Hepatocyte (in vitro differentiated cells): ENCODE results near the gene TMOD1. TPM values are rescaled to one million over a fixed set of nuclear protein-coding genes. Genes with fewer than 3 reads are reported as not detected.

ENCODE experiments used
- DNase-seq: peaks from one replicate; pipeline ENCODE4 v3.0.0-alpha.2; 2016; ENCODE audit warnings: low spot score
- H2AFZ ChIP-seq: fragments of 200-600 bp; sonication (generic); 2 replicates; pipeline ENCODE4 v1.6.0; 2016; ENCODE audit warnings: antibody characterized with exemption, mild to moderate bottlenecking
- H3K27ac ChIP-seq: fragments of 200-600 bp; sonication (generic); 2 replicates; pipeline ENCODE4 v1.5.1; 2016; ENCODE audit warnings: mild to moderate bottlenecking
- H3K27me3 ChIP-seq: fragments of 200-600 bp; sonication (generic); 2 replicates; pipeline ENCODE4 v1.6.1; 2016
- H3K36me3 ChIP-seq: fragments of 200-600 bp; sonication (generic); replicated peaks from 2 replicates; pipeline ENCODE4 v1.5.1; 2016; ENCODE audit warnings: low read depth; ENCODE audit not compliant: insufficient read depth
- H3K4me1 ChIP-seq: fragments of 200-600 bp; sonication (generic); 2 replicates; pipeline ENCODE4 v1.5.1; 2016; ENCODE audit warnings: mild to moderate bottlenecking, moderate library complexity; ENCODE audit not compliant: insufficient read depth
- H3K4me2 ChIP-seq: fragments of 200-600 bp; sonication (generic); 2 replicates; pipeline ENCODE4 v1.6.0; 2016
- H3K4me3 ChIP-seq: fragments of 200-600 bp; sonication (generic); 2 replicates; pipeline ENCODE4 v1.5.1; 2016; ENCODE audit warnings: mild to moderate bottlenecking
- H3K79me2 ChIP-seq: fragments of 200-600 bp; sonication (generic); 2 replicates; pipeline ENCODE4 v1.6.0; 2017; ENCODE audit warnings: mild to moderate bottlenecking
- H3K9me2 ChIP-seq: fragments of 200-600 bp; sonication (generic); replicated peaks from 2 replicates; pipeline ENCODE4 v1.6.0; 2017; ENCODE audit warnings: mild to moderate bottlenecking; ENCODE audit not compliant: insufficient read depth
- H3K9me3 ChIP-seq: fragments of 200-600 bp; sonication (generic); 2 replicates; pipeline ENCODE4 v1.5.1; 2016; ENCODE audit warnings: low read depth, mild to moderate bottlenecking
- H4K20me1 ChIP-seq: fragments of 200-600 bp; sonication (generic); 2 replicates; pipeline ENCODE4 v1.6.0; 2016; ENCODE audit warnings: mild to moderate bottlenecking; ENCODE audit not compliant: insufficient read depth, poor library complexity, severe bottlenecking
- EZH2 ChIP-seq: fragments of 200-600 bp; sonication (generic); IDR thresholded peaks from 2 replicates; pipeline ENCODE4 v1.6.1; 2016; ENCODE audit warnings: antibody characterized with exemption, mild to moderate bottlenecking, borderline replicate concordance
- EZH2phosphoT487 ChIP-seq: fragments of 200-600 bp; sonication (generic); IDR thresholded peaks from one replicate; pipeline ENCODE4 v1.6.1; 2018; ENCODE audit warnings: antibody characterized with exemption, mild to moderate bottlenecking, low read depth, moderate library complexity; ENCODE audit not compliant: unreplicated experiment, severe bottlenecking
- WGBS: methylation state at CpG from one replicate; pipeline ENCODE4 v1.1.6; 2016; ENCODE audit warnings: low lambda C conversion rate; ENCODE audit errors: missing lambda C conversion rate; 5-methylcytosine and 5-hydroxymethylcytosine counted together
- polyA plus RNA-seq: library from polyadenylated mRNA; unstranded; fragments of >200 nt; fragmentation: Nextera tagmentation; extraction: Ambion mirVana; gene quantifications from 2 replicates; pipeline ENCODE4 v1.2.1, GENCODE V29; 2016
- total RNA-seq: library from RNA; depleted of rRNA; stranded (reverse); fragments of >200 nt; gene quantifications from 2 replicates; pipeline ENCODE4 v1.2.3, GENCODE V29; 2014
- TF ChIP-seq, protein P1 (sequence below): fragments of 200-600 bp; sonication (generic); IDR thresholded peaks from 2 replicates; pipeline ENCODE4 v1.5.1; 2016; ENCODE audit warnings: antibody characterized with exemption, mild to moderate bottlenecking; ENCODE audit not compliant: poor library complexity

The TMOD1 gene
- total and polyA plus RNA-seq, 2 experiments from 2014 or later, result 0.47 to 3.5 TPM

DNA sequence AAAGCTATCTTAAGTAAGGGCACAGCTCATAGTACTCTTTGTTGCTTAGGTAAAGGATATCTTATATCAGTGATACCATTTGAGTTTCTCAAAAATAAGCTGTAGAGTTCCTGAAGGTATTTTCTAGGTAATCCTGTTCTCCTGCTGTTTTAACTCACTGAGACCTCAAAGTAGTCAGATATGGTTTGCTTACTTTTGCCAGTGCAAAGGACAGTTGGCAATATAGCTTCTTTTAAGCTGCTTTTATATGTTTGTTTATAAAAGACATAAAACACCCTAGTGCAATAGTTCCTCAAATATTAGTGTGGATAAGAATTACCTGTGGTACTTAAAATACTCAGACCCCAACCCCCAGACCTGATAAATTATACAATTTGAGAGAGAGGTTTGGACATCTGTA lies 144.3 kb downstream of the TMOD1 start:
- DNase-seq, result no peak
- Histone ChIP-seq H2AFZ (no peak overlapping the region), H3K4me1 (no peaks in the 10 kb centered on the region), H3K9me3 (no peaks in the 10 kb centered on the region), H3K27me3 (no peaks in the 10 kb centered on the region), H3K4me3 (no peak overlapping the region), H3K9me2 (no peaks in the 10 kb centered on the region), H3K27ac (no peak overlapping the region), H4K20me1 (peaks cover under 1% of the 10 kb centered on the region), H3K36me3 (peaks cover 14% of the 10 kb centered on the region), H3K79me2 (peaks cover 20% of the 10 kb centered on the region), H3K4me2 (no peak overlapping the region)
- TF ChIP-seq EZH2 (no peak), EZH2phosphoT487 (no peak)
- TF ChIP-seq, protein P1, sequence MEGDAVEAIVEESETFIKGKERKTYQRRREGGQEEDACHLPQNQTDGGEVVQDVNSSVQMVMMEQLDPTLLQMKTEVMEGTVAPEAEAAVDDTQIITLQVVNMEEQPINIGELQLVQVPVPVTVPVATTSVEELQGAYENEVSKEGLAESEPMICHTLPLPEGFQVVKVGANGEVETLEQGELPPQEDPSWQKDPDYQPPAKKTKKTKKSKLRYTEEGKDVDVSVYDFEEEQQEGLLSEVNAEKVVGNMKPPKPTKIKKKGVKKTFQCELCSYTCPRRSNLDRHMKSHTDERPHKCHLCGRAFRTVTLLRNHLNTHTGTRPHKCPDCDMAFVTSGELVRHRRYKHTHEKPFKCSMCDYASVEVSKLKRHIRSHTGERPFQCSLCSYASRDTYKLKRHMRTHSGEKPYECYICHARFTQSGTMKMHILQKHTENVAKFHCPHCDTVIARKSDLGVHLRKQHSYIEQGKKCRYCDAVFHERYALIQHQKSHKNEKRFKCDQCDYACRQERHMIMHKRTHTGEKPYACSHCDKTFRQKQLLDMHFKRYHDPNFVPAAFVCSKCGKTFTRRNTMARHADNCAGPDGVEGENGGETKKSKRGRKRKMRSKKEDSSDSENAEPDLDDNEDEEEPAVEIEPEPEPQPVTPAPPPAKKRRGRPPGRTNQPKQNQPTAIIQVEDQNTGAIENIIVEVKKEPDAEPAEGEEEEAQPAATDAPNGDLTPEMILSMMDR, result no peak

GRCh38 chr9:97647996-97648395 lies 146.5 kb downstream of the TMOD1 start:
- no peak overlapping the region for H3K27ac ChIP-seq
- H3K4me1 ChIP-seq, result no peaks in the 10 kb centered on the region
- H4K20me1 ChIP-seq, result no peaks in the 10 kb centered on the region
- WGBS, result 96% methylated on average over 5 of the region's 5 CpGs
- peaks cover 10% of the 10 kb centered on the region for H3K36me3 ChIP-seq
- H3K79me2 ChIP-seq, result peaks cover 10% of the 10 kb centered on the region
- H3K4me2 ChIP-seq, result no peak overlapping the region
- H3K27me3 ChIP-seq, result no peaks in the 10 kb centered on the region
- no peaks in the 10 kb centered on the region for H3K9me3 ChIP-seq
- H3K9me2 ChIP-seq, result no peaks in the 10 kb centered on the region
- no peak overlapping the region for H2AFZ ChIP-seq
- DNase-seq, result no peak
- H3K4me3 ChIP-seq, result no peak overlapping the region
- TF ChIP-seq EZH2phosphoT487 (no peak), EZH2 (no peak)
- TF ChIP-seq, protein P1, result no peak

Other genes with a start within 250 kb of the TMOD1 start
- gene CCDC180, start 194.0 kb upstream of the TMOD1 start, total RNA-seq, result 0.57 and 2.3 TPM in 2 replicates
- gene CCDC180, start 194.0 kb upstream of the TMOD1 start, polyA plus RNA-seq, result 0.83 and 1.3 TPM in 2 replicates
- 16.1 and 18.2 TPM in 2 replicates for gene TDRD7, start 89.6 kb upstream of the TMOD1 start, total RNA-seq
- 9.2 and 10.4 TPM in 2 replicates for gene TDRD7, start 89.6 kb upstream of the TMOD1 start, polyA plus RNA-seq
- 17.0 and 19.0 TPM in 2 replicates for gene TSTD2, start 131.7 kb downstream of the TMOD1 start, total RNA-seq
- 4.3 and 11.2 TPM in 2 replicates for gene TSTD2, start 131.7 kb downstream of the TMOD1 start, polyA plus RNA-seq
- 30.3 and 33.0 TPM in 2 replicates for gene NCBP1, start 132.2 kb downstream of the TMOD1 start, total RNA-seq
- gene NCBP1, start 132.2 kb downstream of the TMOD1 start, polyA plus RNA-seq, result 22.6 and 27.6 TPM in 2 replicates
- gene XPA, start 195.7 kb downstream of the TMOD1 start, total RNA-seq, result 7.7 and 12.6 TPM in 2 replicates
- 18.5 and 18.6 TPM in 2 replicates for gene XPA, start 195.7 kb downstream of the TMOD1 start, polyA plus RNA-seq